GM23248 (cell line): ENCODE data around the gene ATP5PO. TPM values are rescaled to one million over a fixed set of nuclear protein-coding genes. Genes with fewer than 3 reads are reported as not detected.

Source experiments
- DNase-seq: peaks from one replicate; pipeline ENCODE4 v3.0.0-alpha.2; 2015
- H2AFZ ChIP-seq: fragments of 200-600 bp; sonication (generic); 2 replicates; pipeline ENCODE4 v1.6.1; 2016; ENCODE audit warnings: antibody characterized with exemption
- H3F3A ChIP-seq: fragments of 200-600 bp; sonication (generic); 2 replicates; pipeline ENCODE4 v1.6.1; 2016; ENCODE audit warnings: mild to moderate bottlenecking, antibody characterized with exemption, mixed run types; ENCODE audit not compliant: insufficient read depth
- H3K27ac ChIP-seq: fragments of 200-600 bp; sonication (generic); 2 replicates; pipeline ENCODE4 v1.5.1; 2016; ENCODE audit warnings: mild to moderate bottlenecking
- H3K27me3 ChIP-seq: fragments of 200-600 bp; sonication (generic); replicated peaks from 2 replicates; pipeline ENCODE4 v1.6.1; 2016; ENCODE audit warnings: mild to moderate bottlenecking; ENCODE audit not compliant: insufficient read depth
- H3K36me3 ChIP-seq: fragments of 200-600 bp; sonication (generic); 2 replicates; pipeline ENCODE4 v1.6.1; 2016; ENCODE audit warnings: low read depth, mild to moderate bottlenecking
- H3K4me1 ChIP-seq: fragments of 200-600 bp; sonication (generic); 2 replicates; pipeline ENCODE4 v1.6.1; 2016; ENCODE audit warnings: mild to moderate bottlenecking; ENCODE audit not compliant: insufficient read depth
- H3K4me2 ChIP-seq: fragments of 200-600 bp; sonication (generic); one replicate; pipeline ENCODE4 v1.6.1; 2016; ENCODE audit warnings: mild to moderate bottlenecking; ENCODE audit not compliant: unreplicated experiment
- H3K4me3 ChIP-seq: fragments of 200-600 bp; sonication (generic); 2 replicates; pipeline ENCODE4 v1.5.1; 2016; ENCODE audit warnings: mild to moderate bottlenecking
- H3K79me2 ChIP-seq: fragments of 200-600 bp; sonication (generic); 2 replicates; pipeline ENCODE4 v1.6.1; 2016; ENCODE audit warnings: mild to moderate bottlenecking; ENCODE audit not compliant: insufficient read depth
- H3K9ac ChIP-seq: fragments of 200-600 bp; sonication (generic); 2 replicates; pipeline ENCODE4 v1.6.1; 2016; ENCODE audit warnings: mild to moderate bottlenecking
- H3K9me2 ChIP-seq: fragments of 200-600 bp; sonication (generic); 2 replicates; pipeline ENCODE4 v1.6.1; 2016; ENCODE audit warnings: mixed run types, mild to moderate bottlenecking, moderate library complexity; ENCODE audit not compliant: insufficient read depth
- H3K9me3 ChIP-seq: fragments of 200-600 bp; sonication (generic); one replicate; pipeline ENCODE4 v1.6.1; 2017; ENCODE audit warnings: low read depth
- H4K20me1 ChIP-seq: fragments of 200-600 bp; sonication (generic); 2 replicates; pipeline ENCODE4 v1.6.0; 2016; ENCODE audit not compliant: insufficient read depth
- EZH2 ChIP-seq: fragments of 200-600 bp; sonication (generic); IDR thresholded peaks from 2 replicates; pipeline ENCODE4 v1.6.1; 2018; ENCODE audit warnings: antibody characterized with exemption, mild to moderate bottlenecking; ENCODE audit not compliant: insufficient read depth, poor library complexity, severe bottlenecking
- EZH2phosphoT487 ChIP-seq: fragments of 200-600 bp; sonication (generic); IDR thresholded peaks from 2 replicates; pipeline ENCODE4 v1.6.1; 2018; ENCODE audit warnings: antibody characterized with exemption, moderate library complexity, mild to moderate bottlenecking, low read depth; ENCODE audit not compliant: insufficient read depth
- WGBS, 2 experiments: methylation state at CpG; one replicate each; pipeline ENCODE4 v1.1.6; 2015 to 2017; ENCODE audit warnings: low lambda C conversion rate in 2 of 2, low coverage in 1 of 2; ENCODE audit errors: missing lambda C conversion rate in 2 of 2; 5-methylcytosine and 5-hydroxymethylcytosine counted together
- in situ Hi-C: fragments of 300-500 bp; cut with MboI; formaldehyde crosslinking; loops from 2 replicates; pipeline ENCODE4 v1.15.0; 2020
- polyA plus RNA-seq: library from polyadenylated mRNA; unstranded; fragments of >200 nt; fragmentation: Nextera tagmentation; extraction: Ambion mirVana; gene quantifications from 2 replicates; pipeline ENCODE4 v1.2.1, GENCODE V29; 2016
- total RNA-seq: library from RNA; depleted of rRNA; stranded (reverse); fragments of >200 nt; shearing (Covaris generic); gene quantifications from 2 replicates; pipeline ENCODE4 v1.2.3, GENCODE V29; 2014; rRNA removed

The ATP5PO gene, protein sequence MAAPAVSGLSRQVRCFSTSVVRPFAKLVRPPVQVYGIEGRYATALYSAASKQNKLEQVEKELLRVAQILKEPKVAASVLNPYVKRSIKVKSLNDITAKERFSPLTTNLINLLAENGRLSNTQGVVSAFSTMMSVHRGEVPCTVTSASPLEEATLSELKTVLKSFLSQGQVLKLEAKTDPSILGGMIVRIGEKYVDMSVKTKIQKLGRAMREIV
- total RNA-seq (91.4 and 122 TPM in 2 replicates), polyA plus RNA-seq (236 and 237 TPM in 2 replicates)

DNA sequence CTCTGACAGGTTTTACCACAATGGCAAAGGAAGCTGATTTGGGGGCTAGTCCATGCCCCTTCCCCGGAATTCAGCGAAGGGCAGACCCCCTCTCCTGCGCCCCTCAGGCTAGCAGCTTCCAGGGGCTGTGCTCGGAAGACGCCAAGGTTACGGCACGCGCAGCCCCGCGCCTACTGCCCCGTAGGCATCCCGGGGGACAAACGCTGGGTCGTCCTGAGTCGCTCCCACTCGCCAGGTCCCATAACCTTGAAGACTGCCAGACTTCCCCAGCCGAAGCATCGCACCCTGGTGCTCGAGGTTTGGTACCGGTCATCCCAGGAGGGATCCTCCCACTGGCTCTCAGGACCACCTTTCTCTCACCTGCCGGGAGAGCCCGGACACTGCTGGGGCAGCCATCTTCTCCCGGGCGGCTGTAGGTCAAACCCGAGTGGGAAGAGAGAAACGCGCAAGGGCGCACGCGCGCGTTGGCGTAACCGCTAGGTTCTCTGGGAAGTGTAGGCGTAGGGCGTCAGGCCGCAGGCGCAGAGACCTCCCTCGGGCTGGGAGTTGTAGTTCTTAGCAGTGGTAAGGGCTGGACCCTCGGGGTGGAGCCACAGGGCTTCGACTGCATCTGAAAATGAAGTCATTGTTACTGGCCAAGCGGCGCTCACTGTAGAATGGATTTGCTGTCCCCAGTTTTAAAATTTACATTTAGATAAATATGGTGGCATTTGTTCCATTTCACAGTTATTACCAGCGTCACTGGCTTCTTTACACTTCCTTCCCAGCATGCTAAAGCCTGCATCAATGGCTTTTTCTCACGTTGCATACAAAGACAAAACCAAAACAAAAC is at the start of gene ATP5PO:
Gene ATP5PO (minus strand): TSS at position 437 of the 832 bp plus-strand sequence. CDS start 41 bp downstream, at position 396.
- in situ Hi-C loops, result loop anchor here (25.0 kb wide), 1 partner anchor 722 kb away; no protein-coding TSS in a partner anchor
- peak within 1 kb of the TSS; percentile 8; the same call in 1 of the 2 replicates for H3K27ac ChIP-seq
- H3K4me2 ChIP-seq, result peak within 1 kb of the TSS; percentile 93
- peaks cover 25% of the 10 kb centered on the region for H3K36me3 ChIP-seq
- H2AFZ ChIP-seq, result peak within 1 kb of the TSS; percentile 100
- no peak for TF ChIP-seq EZH2
- no peak for TF ChIP-seq EZH2phosphoT487
- H4K20me1 ChIP-seq, result no peaks in the 10 kb centered on the region
- no peaks in the 10 kb centered on the region for H3F3A ChIP-seq
- peak within 1 kb of the TSS; percentile 96 for H3K4me3 ChIP-seq
- H3K79me2 ChIP-seq, result peaks cover 31% of the 10 kb centered on the region
- peak within 1 kb of the TSS; percentile 86 for H3K9ac ChIP-seq
- WGBS, 2 experiments, result 1 to 2% methylated on average over 45 of the region's 45 CpGs
- H3K9me3 ChIP-seq, result no peaks in the 10 kb centered on the region
- peaks cover 10% of the 10 kb centered on the region; the same call in 1 of the 2 replicates for H3K4me1 ChIP-seq
- H3K9me2 ChIP-seq, result no peaks in the 10 kb centered on the region
- H3K27me3 ChIP-seq, result no peaks in the 10 kb centered on the region
- peak; percentile 100 for DNase-seq

DNA sequence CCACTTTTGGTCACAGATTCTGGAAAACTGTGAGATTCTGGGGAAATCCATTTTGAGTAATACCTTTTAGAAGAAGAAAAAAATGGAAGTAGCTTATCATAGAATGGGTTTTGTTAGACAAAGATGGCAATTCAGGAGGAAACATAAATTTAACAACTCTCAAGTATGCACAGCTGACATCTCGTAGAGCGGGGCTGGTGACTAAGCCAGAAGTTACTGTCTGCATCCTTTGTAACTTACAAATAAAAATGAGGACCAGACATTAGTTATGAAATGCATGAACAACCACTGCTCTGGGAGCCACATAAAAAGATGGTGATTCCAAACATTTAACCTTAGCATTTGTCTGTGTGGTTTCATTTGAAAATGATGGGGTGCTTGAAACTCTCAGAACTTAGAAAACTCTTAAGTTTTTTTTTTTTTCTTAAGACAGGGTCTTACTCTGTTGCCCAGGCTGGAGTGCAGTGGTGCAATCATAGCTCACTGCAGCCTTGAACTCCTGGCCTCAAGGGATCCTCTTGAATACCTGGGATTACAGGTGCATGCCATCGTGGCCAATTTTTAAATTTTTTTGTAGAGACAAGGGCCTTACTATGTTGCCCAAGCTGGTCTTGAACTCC is 49.2 kb upstream of the ATP5PO start:
- H3K27me3 ChIP-seq, result no peaks in the 10 kb centered on the region
- TF ChIP-seq EZH2phosphoT487, result no peak
- H3K27ac ChIP-seq, result no peak overlapping the region
- H3K36me3 ChIP-seq, result no peaks in the 10 kb centered on the region
- no peaks in the 10 kb centered on the region for H3K79me2 ChIP-seq
- in situ Hi-C loops, result no loop called here
- peaks cover 22% of the 10 kb centered on the region for H3F3A ChIP-seq
- no peaks in the 10 kb centered on the region for H3K9me3 ChIP-seq
- H3K4me1 ChIP-seq, result peaks cover 30% of the 10 kb centered on the region
- peak; percentile 61 for DNase-seq
- no peaks in the 10 kb centered on the region for H4K20me1 ChIP-seq
- H3K4me2 ChIP-seq, result no peak overlapping the region
- H3K9me2 ChIP-seq, result no peaks in the 10 kb centered on the region
- H2AFZ ChIP-seq, result no peak overlapping the region
- no peak overlapping the region for H3K9ac ChIP-seq
- no peak overlapping the region for H3K4me3 ChIP-seq
- 40 to 41% methylated on average over 3 of the region's 3 CpGs for WGBS, 2 experiments

DNA sequence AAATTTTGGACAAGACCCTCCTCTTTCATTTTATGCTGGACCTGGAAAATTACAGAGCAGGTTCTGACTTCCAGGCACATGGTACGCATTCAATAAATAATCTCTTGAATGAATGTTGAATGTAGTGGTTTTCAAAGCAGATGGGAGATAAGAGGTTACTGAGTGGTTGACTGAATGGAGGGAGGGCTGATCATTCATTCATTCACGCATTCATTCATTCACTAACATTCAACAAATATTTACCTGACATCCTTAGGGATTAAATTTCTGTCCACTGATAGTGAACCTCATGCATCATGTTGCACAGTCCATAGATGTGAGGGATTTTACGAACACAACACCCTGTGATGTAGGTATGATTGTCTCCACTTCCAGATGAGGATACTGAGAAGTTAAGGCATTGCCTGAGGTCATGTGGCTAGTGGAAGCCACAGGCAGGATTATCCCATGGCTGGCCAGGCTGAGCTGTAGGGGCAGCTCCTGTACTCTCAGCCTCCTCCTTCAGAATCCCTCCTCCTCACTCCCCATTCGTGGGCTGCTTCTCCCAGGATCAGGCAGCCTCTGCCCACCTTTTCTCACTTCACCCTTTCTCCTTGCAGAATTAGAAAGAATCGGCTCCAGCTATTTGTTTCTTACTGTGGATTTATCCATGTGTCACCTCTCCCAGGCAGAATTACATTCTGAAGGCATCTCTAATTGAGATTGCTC is 48.4 kb upstream of the ATP5PO start:
- WGBS, 2 experiments, result 57 to 65% methylated on average over 5 of the region's 5 CpGs
- no peak for TF ChIP-seq EZH2phosphoT487
- no peak for TF ChIP-seq EZH2
- peaks cover 13% of the 10 kb centered on the region for H3F3A ChIP-seq
- H3K4me2 ChIP-seq, result no peak overlapping the region
- no peaks in the 10 kb centered on the region for H3K9me2 ChIP-seq
- H2AFZ ChIP-seq, result no peak overlapping the region
- H3K27ac ChIP-seq, result no peak overlapping the region
- H3K27me3 ChIP-seq, result no peaks in the 10 kb centered on the region
- in situ Hi-C loops, result no loop called here
- no peaks in the 10 kb centered on the region for H3K36me3 ChIP-seq
- H3K9ac ChIP-seq, result no peak overlapping the region
- H3K4me3 ChIP-seq, result no peak overlapping the region
- H3K9me3 ChIP-seq, result no peaks in the 10 kb centered on the region
- H4K20me1 ChIP-seq, result no peaks in the 10 kb centered on the region
- no peak for DNase-seq
- H3K79me2 ChIP-seq, result no peaks in the 10 kb centered on the region
- peaks cover 22% of the 10 kb centered on the region for H3K4me1 ChIP-seq

DNA sequence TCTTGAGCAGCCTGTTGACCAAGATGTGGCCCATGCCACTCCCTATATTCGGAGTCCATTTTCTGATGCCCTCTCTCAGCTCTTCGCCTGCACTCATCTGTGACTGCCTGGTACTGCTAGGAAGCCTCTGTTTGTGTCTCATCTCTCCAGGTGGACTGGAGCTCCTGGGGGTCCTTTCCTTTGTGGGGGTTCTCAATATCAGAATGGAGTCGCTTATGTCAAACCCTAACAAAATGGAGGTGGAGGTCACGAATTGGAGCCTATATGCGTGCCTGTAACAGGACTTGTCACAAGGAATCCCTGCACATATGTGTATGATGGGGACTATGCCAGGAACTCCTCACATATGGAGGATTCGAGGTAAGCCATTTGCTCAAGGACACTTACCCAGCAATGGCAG is 46.7 kb upstream of the ATP5PO start:
- no peak for TF ChIP-seq EZH2phosphoT487
- no peak for TF ChIP-seq EZH2
- H3F3A ChIP-seq, result 0 out of 2 replicates have a peak, but pooled peaks cover 7% of the 10 kb centered on the region
- H2AFZ ChIP-seq, result no peak overlapping the region
- no peaks in the 10 kb centered on the region for H4K20me1 ChIP-seq
- H3K4me3 ChIP-seq, result no peak overlapping the region
- WGBS, 2 experiments, result 93 to 95% methylated on average over 6 of the region's 6 CpGs
- H3K4me2 ChIP-seq, result no peak overlapping the region
- H3K36me3 ChIP-seq, result no peaks in the 10 kb centered on the region
- no peaks in the 10 kb centered on the region for H3K27me3 ChIP-seq
- no peaks in the 10 kb centered on the region for H3K79me2 ChIP-seq
- no peak overlapping the region for H3K27ac ChIP-seq
- peaks cover 11% of the 10 kb centered on the region for H3K4me1 ChIP-seq
- H3K9me3 ChIP-seq, result no peaks in the 10 kb centered on the region
- H3K9ac ChIP-seq, result no peak overlapping the region
- in situ Hi-C loops, result no loop called here
- no peaks in the 10 kb centered on the region for H3K9me2 ChIP-seq
- DNase-seq, result no peak
